Left forelimb (tissue), 1 donor: ENCODE data around the gene BTBD8.
"Not testable (repeated sequence)": the region's sequence is repeated elsewhere in the genome, so short reads cannot be mapped to it uniquely, and the experiment has no call there.

Experiments
- DNase-seq: peaks from one replicate; pipeline ENCODE4 v3.0.0-alpha.2; 2018; ENCODE audit warnings: low spot score

Gene BTBD8

GRCh38 chr1:92080128-92080985 is at the start of gene BTBD8:
TSS of gene BTBD8 (plus strand) at chr1:92080345. CDS start at chr1:92080572, 227 bp downstream.
- peak; percentile 83 for DNase-seq

GRCh38 chr1:92030656-92031107 is 49.5 kb upstream of the BTBD8 start:
- no peak for DNase-seq

- no peak for DNase-seq
These were observed 48.6 kb upstream of the BTBD8 start for GRCh38 chr1:92031281-92032110.

GRCh38 chr1:92037400-92037799 is 42.7 kb upstream of the BTBD8 start:
- no peak for DNase-seq

- DNase-seq = no peak
These were observed 41.3 kb upstream of the BTBD8 start for GRCh38 chr1:92038695-92039346.

GRCh38 chr1:92040971-92041370 is 39.2 kb upstream of the BTBD8 start:
- no peak for DNase-seq

- no peak for DNase-seq
These were observed 36.5 kb upstream of the BTBD8 start for GRCh38 chr1:92043621-92044020.

- no peak for DNase-seq
These were observed 34.2 kb upstream of the BTBD8 start for GRCh38 chr1:92045766-92046495.

- DNase-seq = no peak
These were observed 28.2 kb upstream of the BTBD8 start for GRCh38 chr1:92051948-92052347.

- no peak for DNase-seq
These were observed 15.1 kb upstream of the BTBD8 start for GRCh38 chr1:92065042-92065441.

GRCh38 chr1:92066321-92066720 is 13.8 kb upstream of the BTBD8 start:
- DNase-seq = no peak

GRCh38 chr1:92070892-92071291 is 9.3 kb upstream of the BTBD8 start:
- DNase-seq = no peak

GRCh38 chr1:92074446-92074845 is 5.7 kb upstream of the BTBD8 start:
- not testable (repeated sequence) for DNase-seq

- no peak for DNase-seq
These were observed 4.8 kb upstream of the BTBD8 start, which contains the start of gene SETSIP for GRCh38 chr1:92075311-92075710. TSS of gene SETSIP (minus strand) at chr1:92075411. CDS start at chr1:92075411, 0 bp downstream.

GRCh38 chr1:92076363-92076762 is 3.8 kb upstream of the BTBD8 start:
- DNase-seq = no peak

GRCh38 chr1:92078077-92078476 is 2.1 kb upstream of the BTBD8 start:
- DNase-seq = not testable (repeated sequence)

- DNase-seq = no peak
These were observed 704 bp upstream of the BTBD8 start for GRCh38 chr1:92079441-92079840.

- no peak for DNase-seq
These were observed 886 bp downstream of the BTBD8 start for GRCh38 chr1:92081031-92081430.

GRCh38 chr1:92084651-92085050 is 4.5 kb downstream of the BTBD8 start:
- no peak for DNase-seq

- DNase-seq = no peak
These were observed 5.6 kb downstream of the BTBD8 start for GRCh38 chr1:92085727-92086126.

- DNase-seq = no peak
These were observed 7.4 kb downstream of the BTBD8 start for GRCh38 chr1:92087542-92087941.

GRCh38 chr1:92091625-92092024 is 11.5 kb downstream of the BTBD8 start:
- no peak for DNase-seq
